Hair follicular keratinocyte (primary cell): ENCODE measurements around the gene TAGLN3. TPM values are rescaled to one million over a fixed set of nuclear protein-coding genes. Genes with fewer than 3 reads are reported as not detected.

ENCODE experiments used
- total RNA-seq: library from RNA; depleted of rRNA; stranded (reverse); fragments of >200 nt; gene quantifications from 2 replicates; pipeline ENCODE4 v1.2.3, GENCODE V29; 2015

Gene TAGLN3
- 22.4 and 39.2 TPM in 2 replicates for total RNA-seq

GRCh38 chr3:111998636-111999483, at the start of gene TAGLN3:
Gene TAGLN3 (plus strand): TSS chr3:111998922. CDS start chr3:111999423, 501 bp downstream.

DNA sequence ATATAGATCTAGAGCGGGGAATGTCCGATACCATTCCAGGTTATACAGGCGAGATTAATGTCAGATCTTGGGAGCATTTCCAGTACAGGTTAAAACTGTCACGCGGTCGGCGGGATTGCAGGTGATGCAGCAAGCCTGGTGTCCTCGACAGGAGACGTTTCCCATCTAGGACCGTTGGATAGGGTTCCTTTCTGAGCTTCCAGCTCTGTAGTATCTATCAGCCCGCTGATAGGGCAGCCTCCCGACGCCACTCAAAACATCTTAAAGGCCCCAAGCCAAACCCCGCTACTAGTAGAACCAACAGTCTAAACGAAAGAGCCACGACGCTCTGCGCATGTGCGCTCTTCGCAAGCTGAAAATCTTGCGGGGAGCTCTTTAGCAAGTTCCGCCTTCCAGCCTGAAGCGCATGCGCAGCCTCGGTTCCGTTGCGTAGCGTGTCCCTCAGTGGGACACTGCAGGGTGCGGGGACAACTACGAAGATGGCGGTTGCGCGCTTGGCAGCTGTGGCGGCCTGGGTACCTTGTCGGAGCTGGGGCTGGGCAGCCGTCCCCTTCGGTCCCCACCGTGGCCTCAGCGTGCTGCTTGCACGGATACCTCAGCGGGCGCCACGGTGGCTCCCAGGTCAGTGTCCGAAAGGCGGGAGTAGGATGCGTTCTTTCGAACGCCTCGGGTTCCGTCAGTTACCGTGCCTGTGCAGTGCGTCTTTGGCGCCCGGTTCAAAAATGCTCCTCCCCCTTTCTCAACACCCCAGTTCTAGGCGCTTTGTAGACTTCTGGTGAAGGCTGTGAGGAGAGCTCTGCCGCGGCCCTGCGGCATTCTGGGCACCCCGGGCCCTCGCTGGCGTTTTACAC, 19.9 kb upstream of the TAGLN3 start, which contains the start of gene ABHD10:
TSS of gene ABHD10 (plus strand) at position 444 of the 851 bp plus-strand sequence. CDS start at position 480, 36 bp downstream.

DNA sequence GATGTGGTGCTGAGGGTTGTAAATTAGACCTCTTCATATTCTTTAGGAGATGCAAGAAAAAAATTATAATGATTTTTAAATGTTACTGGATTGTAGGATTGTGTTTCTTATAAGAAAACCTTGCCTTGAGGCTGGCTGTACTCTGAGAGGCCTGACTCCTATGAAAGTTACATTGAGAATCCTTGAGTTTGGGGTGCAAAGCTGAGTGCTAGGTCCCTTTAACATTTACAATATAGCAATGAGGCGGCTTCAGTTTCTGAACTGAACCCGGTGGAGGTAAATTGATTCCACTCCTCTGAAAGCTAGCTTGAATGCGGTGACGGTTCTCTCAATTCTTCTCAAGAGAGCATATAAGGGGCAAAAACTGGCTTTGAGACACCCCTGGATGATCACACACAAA, 35.7 kb downstream of the TAGLN3 start, which contains the start of gene TMPRSS7:
TSS of gene TMPRSS7 (plus strand) at position 301 of the 400 bp plus-strand sequence. CDS start 110 bp downstream, outside the sequence.

Other genes starting within 250 kb of the TAGLN3 start
- 40.2 and 57.1 TPM in 2 replicates for gene PHLDB2, start 139.7 kb upstream of the TAGLN3 start, total RNA-seq
- gene ABHD10, start 19.9 kb upstream of the TAGLN3 start, total RNA-seq, result 24.5 and 38.0 TPM in 2 replicates
- gene TMPRSS7, start 35.8 kb downstream of the TAGLN3 start, total RNA-seq, result not detected in 2 replicates
- gene C3orf52, start 87.5 kb downstream of the TAGLN3 start, total RNA-seq, result 3.6 and 6.4 TPM in 2 replicates
- gene GCSAM, start 134.3 kb downstream of the TAGLN3 start, total RNA-seq, result 0.91 and 2.0 TPM in 2 replicates